K562 (cell line): Measurements from ENCODE around the gene SERTAD1. TPM values are rescaled to one million over a fixed set of nuclear protein-coding genes. Genes with fewer than 3 reads are reported as not detected.
A peak's percentile ranks its signal among the peaks of the same experiment; 100 is the strongest.

Experiments
- DPF2 ChIP-seq: fragments of 450-650 bp; IDR thresholded peaks from 2 replicates; pipeline ENCODE4 v1.6.1; 2016
- GABPB1 ChIP-seq: sonication (generic); formaldehyde crosslinking; IDR thresholded peaks from 2 replicates; pipeline ENCODE4 v1.8.0; 2022; ENCODE audit warnings: mild to moderate bottlenecking, missing genetic modification reagents
- GTF2F1 ChIP-seq: IDR thresholded peaks from 2 replicates; pipeline ENCODE4 v1.6.1; 2011; ENCODE audit warnings: low read depth, low read length, improper control_type of control experiment
- JUND ChIP-seq, 2 experiments: IDR thresholded peaks; 2 replicates in 1 of 2; 3 replicates in 1 of 2; pipeline ENCODE4 v1.6.1; 2011; ENCODE audit warnings: borderline replicate concordance in 2 of 2, low read depth in 2 of 2, low read length in 2 of 2, improper control_type of control experiment in 1 of 2, missing biosample characterization in 1 of 2, missing genetic modification characterization in 1 of 2, missing genetic modification reagents in 1 of 2
- KLF6 ChIP-seq: fragments of 250-450 bp; sonication (Bioruptor Pico); IDR thresholded peaks from 2 replicates; pipeline ENCODE4 v1.4.0; 2020; ENCODE audit warnings: mild to moderate bottlenecking, moderate library complexity, borderline replicate concordance
- MIER1 ChIP-seq: fragments of 450-650 bp; IDR thresholded peaks from 2 replicates; pipeline ENCODE4 v1.6.1; 2016; ENCODE audit warnings: antibody characterized with exemption, mild to moderate bottlenecking, low read depth
- MTA3 ChIP-seq: fragments of 450-650 bp; formaldehyde crosslinking; IDR thresholded peaks from 2 replicates; pipeline ENCODE4 v1.6.1; 2017; ENCODE audit warnings: mild to moderate bottlenecking, borderline replicate concordance
- PCBP2 ChIP-seq: fragments of 200-400 bp; formaldehyde crosslinking; IDR thresholded peaks from 2 replicates; pipeline ENCODE4 v1.6.1; 2018; ENCODE audit warnings: low read length, low read depth, mild to moderate bottlenecking, moderate library complexity; ENCODE audit not compliant: poor library complexity, severe bottlenecking
- POLR2G ChIP-seq: fragments of 200-400 bp; formaldehyde crosslinking; IDR thresholded peaks from 2 replicates; pipeline ENCODE4 v1.6.1; 2017; ENCODE audit warnings: low read depth, mild to moderate bottlenecking, antibody characterized with exemption, low read length, moderate library complexity
- REST ChIP-seq, 2 experiments: fragments of 450-650 bp; formaldehyde crosslinking in 1 of 2; IDR thresholded peaks; 2 replicates each; pipeline versions ENCODE4 v1.4.0 to v1.6.1; 2014 to 2020; ENCODE audit warnings: mild to moderate bottlenecking in 2 of 2, borderline replicate concordance in 1 of 2, low read depth in 1 of 2
- TSHZ1 ChIP-seq: fragments of 250-450 bp; sonication (Bioruptor Pico); IDR thresholded peaks from 2 replicates; pipeline ENCODE4 v1.4.0; 2020; ENCODE audit warnings: mild to moderate bottlenecking, moderate library complexity
- U2AF2 ChIP-seq: fragments of 200-400 bp; formaldehyde crosslinking; optimal IDR thresholded peaks from 2 replicates; pipeline ENCODE3; 2017; ENCODE audit warnings: low read depth, mild to moderate bottlenecking, low read length
- ZFP36 ChIP-seq: fragments of 150-350 bp; IDR thresholded peaks from 2 replicates; pipeline ENCODE4 v1.6.1; 2018; ENCODE audit warnings: low read length, low read depth; ENCODE audit not compliant: partially characterized antibody
- ZKSCAN1 ChIP-seq: fragments of 150-350 bp; IDR thresholded peaks from 2 replicates; pipeline ENCODE4 v1.6.1; 2016; ENCODE audit warnings: low read depth, low read length
- polyA plus RNA-seq, 8 experiments: library from polyadenylated mRNA; depleted of rRNA in 4 of 8; stranded (reverse) in 5 of 8; unstranded in 3 of 8; fragments of >200 nt; fragmentation: Nextera tagmentation in 2 of 8; fragmentation: Illumina TruSeq in 1 of 8; extraction: Ambion mirVana in 2 of 8; extraction: Trizol in 1 of 8; gene quantifications; 2 replicates each; pipeline versions ENCODE4 v1.2.1 to v1.2.3, GENCODE V29; 2011 to 2014; ENCODE audit warnings: inconsistent platforms in 1 of 8, missing spikeins in 1 of 8
- total RNA-seq, 7 experiments: library from RNA; depleted of rRNA in 6 of 7; stranded (reverse); fragments of >200 nt in 6 of 7; fragmentation: Illumina TruSeq in 2 of 7; extraction: Trizol in 2 of 7; gene quantifications; 2 replicates each; pipeline versions ENCODE4 v1.2.1 to v1.2.3, GENCODE V29; 2011 to 2021; ENCODE audit warnings: low replicate concordance in 1 of 7

Gene SERTAD1
- total and polyA plus RNA-seq, 9 of the 15 experiments (the other 6 are each of a cell fraction or from before 2014, with no cell fraction given): 0.15 to 8.7 (median 4.9) TPM

GRCh38 chr19:40443131-40443999, 17.6 kb upstream of the SERTAD1 start (continued):
- no peak for TF ChIP-seq TSHZ1 (CRISPR knock-in tag)
- no peak for TF ChIP-seq U2AF2
- TF ChIP-seq REST (IDR thresholded peaks at IDR 0.05; ENCODE audit: borderline replicate concordance): peak; percentile 5; the same call in 1 of the 2 replicates
- TF ChIP-seq REST (CRISPR knock-in tag; IDR thresholded peaks at IDR 0.05; ENCODE audit: low read depth): no peak
- TF ChIP-seq DPF2: peak; percentile 61
- TF ChIP-seq MTA3: peak; percentile 47; the same call in 1 of the 2 replicates
- peak; percentile 43; the same call in 1 of the 2 replicates for TF ChIP-seq KLF6 (CRISPR knock-in tag)
- peak; percentile 62 for TF ChIP-seq GABPB1 (CRISPR knock-in tag)
- peak; percentile 69 for TF ChIP-seq JUND (IDR thresholded peaks at IDR 0.05; ENCODE audit: borderline replicate concordance, low read depth, low read length)
- no peak; the same call in 2 of the 3 replicates for TF ChIP-seq JUND (tag; IDR thresholded peaks at IDR 0.05; ENCODE audit: borderline replicate concordance, low read depth, low read length)
- no peak for TF ChIP-seq ZKSCAN1
- peak; percentile 48; the same call in 1 of the 2 replicates for TF ChIP-seq GTF2F1
- no peak for TF ChIP-seq ZFP36
- TF ChIP-seq MIER1: peak; percentile 73; the same call in 1 of the 2 replicates
- peak; percentile 87 for TF ChIP-seq POLR2G
- no peak for TF ChIP-seq PCBP2
